ENCODE results near the gene DISC1.

DISC1 gene

GRCh38 chr1:231993968-231994455, 367.4 kb downstream of the DISC1 start:
- DNase-seq (ENCODE audit: low read depth), result no peak

- no peak for DNase-seq (ENCODE audit: low read depth)
Measured at GRCh38 chr1:231998791-231999190, 372.2 kb downstream of the DISC1 start.

GRCh38 chr1:232005300-232005699, 378.7 kb downstream of the DISC1 start:
- DNase-seq (ENCODE audit: low read depth), result no peak

GRCh38 chr1:232009741-232010140, 383.2 kb downstream of the DISC1 start:
- DNase-seq (ENCODE audit: low read depth), result no peak

- DNase-seq (ENCODE audit: low read depth), result peak; percentile 26
Measured at GRCh38 chr1:232011961-232012360, 385.4 kb downstream of the DISC1 start.

GRCh38 chr1:232012773-232013386, 386.3 kb downstream of the DISC1 start:
- DNase-seq (ENCODE audit: low read depth), result peak; percentile 80

GRCh38 chr1:232014941-232015340, 388.4 kb downstream of the DISC1 start:
- DNase-seq (ENCODE audit: low read depth), result no peak

GRCh38 chr1:232016616-232017015, 390.0 kb downstream of the DISC1 start:
- DNase-seq (ENCODE audit: low read depth), result no peak

- no peak for DNase-seq (ENCODE audit: low read depth)
Measured at GRCh38 chr1:232017057-232017456, 390.5 kb downstream of the DISC1 start.

- no peak for DNase-seq (ENCODE audit: low read depth)
Measured at GRCh38 chr1:232017759-232018158, 391.2 kb downstream of the DISC1 start.

GRCh38 chr1:232018231-232019025, 391.8 kb downstream of the DISC1 start:
- peak; percentile 26 for DNase-seq (ENCODE audit: low read depth)

- DNase-seq (ENCODE audit: low read depth), result no peak
Measured at GRCh38 chr1:232019026-232019340, 392.4 kb downstream of the DISC1 start.

- no peak for DNase-seq (ENCODE audit: low read depth)
Measured at GRCh38 chr1:232020352-232020751, 393.8 kb downstream of the DISC1 start.

- DNase-seq (ENCODE audit: low read depth), result no peak
Measured at GRCh38 chr1:232029315-232029714, 402.7 kb downstream of the DISC1 start.

- no peak for DNase-seq (ENCODE audit: low read depth)
Measured at GRCh38 chr1:232031156-232031555, 404.6 kb downstream of the DISC1 start.

- no peak for DNase-seq (ENCODE audit: low read depth)
Measured at GRCh38 chr1:232033285-232033684, 406.7 kb downstream of the DISC1 start.

GRCh38 chr1:232034556-232034955, 408.0 kb downstream of the DISC1 start:
- no peak for DNase-seq (ENCODE audit: low read depth)

- DNase-seq (ENCODE audit: low read depth), result no peak
Measured at GRCh38 chr1:232036181-232036933, 409.8 kb downstream of the DISC1 start.

GRCh38 chr1:232037774-232038388, 411.3 kb downstream of the DISC1 start:
- DNase-seq (ENCODE audit: low read depth), result no peak

GRCh38 chr1:232038706-232039677, 412.4 kb downstream of the DISC1 start:
- DNase-seq (ENCODE audit: low read depth), result no peak

GRCh38 chr1:232040260-232040659, 413.7 kb downstream of the DISC1 start:
- DNase-seq (ENCODE audit: low read depth), result no peak

All from GM04504 (cell line).